GM19025 (cell line): ENCODE measurements around the gene GSTA5.
A peak's percentile ranks its signal among the peaks of the same experiment; 100 is the strongest.
"Not testable (repeated sequence)": the region's sequence is repeated elsewhere in the genome, so short reads cannot be mapped to it uniquely, and the experiment has no call there.

Experiments
- ATAC-seq: cut with Tn5 transposase; IDR thresholded peaks from one replicate; pipeline ENCODE4 v1.9.1; 2021; ENCODE audit warnings: mild to moderate bottlenecking, low read depth, moderate library complexity; ENCODE audit not compliant: unreplicated experiment

Gene GSTA5

GRCh38 chr6:52839124-52840055, 1.2 kb downstream of the GSTA5 start:
- ATAC-seq: no peak

- ATAC-seq: no peak
Observed at GRCh38 chr6:52834481-52834880, 6.1 kb downstream of the GSTA5 start.

- not testable (repeated sequence) for ATAC-seq
Observed at GRCh38 chr6:52830869-52831268, 9.7 kb downstream of the GSTA5 start.

- ATAC-seq: no peak
Observed at GRCh38 chr6:52829046-52829817, 11.4 kb downstream of the GSTA5 start.

GRCh38 chr6:52828621-52829020, 12.0 kb downstream of the GSTA5 start:
- ATAC-seq: not testable (repeated sequence)

- not testable (repeated sequence) for ATAC-seq
Observed at GRCh38 chr6:52827073-52827783, 13.4 kb downstream of the GSTA5 start.

- no peak for ATAC-seq
Observed at GRCh38 chr6:52826513-52826912, 14.1 kb downstream of the GSTA5 start.

- ATAC-seq: not testable (repeated sequence)
Observed at GRCh38 chr6:52825900-52826459, 14.6 kb downstream of the GSTA5 start.

- ATAC-seq: not testable (repeated sequence)
Observed at GRCh38 chr6:52825270-52825793, 15.3 kb downstream of the GSTA5 start.

- no peak for ATAC-seq
Observed at GRCh38 chr6:52821842-52822241, 18.8 kb downstream of the GSTA5 start.

- ATAC-seq: no peak
Observed at GRCh38 chr6:52820198-52820597, 20.4 kb downstream of the GSTA5 start.

- ATAC-seq: peak; percentile 79
Observed at GRCh38 chr6:52815167-52816092, 25.2 kb downstream of the GSTA5 start.

- not testable (repeated sequence) for ATAC-seq
Observed at GRCh38 chr6:52814545-52814944, 26.1 kb downstream of the GSTA5 start.

GRCh38 chr6:52809777-52810176, 30.8 kb downstream of the GSTA5 start:
- ATAC-seq: not testable (repeated sequence)

GRCh38 chr6:52808660-52809059, 32.0 kb downstream of the GSTA5 start:
- no peak for ATAC-seq

GRCh38 chr6:52803668-52804255, 36.9 kb downstream of the GSTA5 start, which contains the start of gene GSTA1:
GSTA1 (minus strand) TSS chr6:52803816; CDS start chr6:52799267, 4,549 bp downstream.
- not testable (repeated sequence) for ATAC-seq

GRCh38 chr6:52802806-52803205, 37.8 kb downstream of the GSTA5 start:
- ATAC-seq: no peak

- ATAC-seq: no peak
Observed at GRCh38 chr6:52801188-52801841, 39.3 kb downstream of the GSTA5 start.
